Astrocyte (in vitro differentiated cells and primary cell): ENCODE results near the gene SCARF2. TPM values are rescaled to one million over a fixed set of nuclear protein-coding genes. Genes with fewer than 3 reads are reported as not detected.

Experiments
- DNase-seq: peaks from one replicate; pipeline ENCODE4 v3.0.0-alpha.2; 2010; ENCODE audit warnings: low read depth
- FAIRE-seq: peaks from 2 replicates; lab custom pipeline; 2011; peaks lifted over from hg19 to GRCh38; lab: Jason Lieb, UNC
- H2AFZ ChIP-seq: 2 replicates; pipeline ENCODE4 v1.6.0; 2012; ENCODE audit warnings: low read depth, low read length, inconsistent platforms
- H3K27ac ChIP-seq: 2 replicates; pipeline ENCODE4 v1.5.1; 2011; ENCODE audit warnings: low read depth, low read length, inconsistent platforms
- H3K27me3 ChIP-seq: 2 replicates; pipeline ENCODE4 v1.6.0; 2011; ENCODE audit warnings: low read length, inconsistent platforms; ENCODE audit not compliant: insufficient read depth
- H3K36me3 ChIP-seq: 2 replicates; pipeline ENCODE4 v1.5.1; 2011; ENCODE audit warnings: low read length, inconsistent platforms; ENCODE audit not compliant: insufficient read depth
- H3K4me1 ChIP-seq: 2 replicates; pipeline ENCODE4 v1.5.1; 2011; ENCODE audit warnings: low read length, inconsistent platforms; ENCODE audit not compliant: insufficient read depth
- H3K4me2 ChIP-seq: 2 replicates; pipeline ENCODE4 v1.6.0; 2012; ENCODE audit warnings: low read length, inconsistent platforms
- H3K4me3 ChIP-seq: 2 replicates; pipeline ENCODE4 v1.5.1; 2011; ENCODE audit warnings: low read depth, mild to moderate bottlenecking, low read length, inconsistent platforms; ENCODE audit not compliant: insufficient read depth
- H3K79me2 ChIP-seq: 2 replicates; pipeline ENCODE4 v1.6.0; 2012; ENCODE audit warnings: mild to moderate bottlenecking, low read length, inconsistent platforms; ENCODE audit not compliant: insufficient read depth
- H3K9ac ChIP-seq: 2 replicates; pipeline ENCODE4 v1.6.0; 2012; ENCODE audit warnings: mild to moderate bottlenecking, low read length, inconsistent platforms
- H3K9me3 ChIP-seq: 2 replicates; pipeline ENCODE4 v1.5.1; 2012; ENCODE audit warnings: low read depth, mild to moderate bottlenecking, low read length, inconsistent platforms; ENCODE audit not compliant: insufficient read depth
- H4K20me1 ChIP-seq: 2 replicates; pipeline ENCODE4 v1.6.0; 2012; ENCODE audit warnings: low read length, inconsistent platforms; ENCODE audit not compliant: insufficient read depth
- H3K27ac Mint-ChIP-seq: one replicate; pipeline ENCODE4 v1.8.0; 2021; ENCODE audit warnings: mild to moderate bottlenecking, mixed read lengths; ENCODE audit not compliant: unreplicated experiment
- H3K27me3 Mint-ChIP-seq: one replicate; pipeline ENCODE4 v1.8.0; 2021; ENCODE audit warnings: low read depth, mixed read lengths; ENCODE audit not compliant: unreplicated experiment
- H3K36me3 Mint-ChIP-seq: one replicate; pipeline ENCODE4 v1.8.0; 2021; ENCODE audit warnings: low read depth, mixed read lengths; ENCODE audit not compliant: unreplicated experiment
- H3K4me1 Mint-ChIP-seq: one replicate; pipeline ENCODE4 v1.8.0; 2021; ENCODE audit warnings: low read depth, mixed read lengths; ENCODE audit not compliant: unreplicated experiment
- H3K4me3 Mint-ChIP-seq: one replicate; pipeline ENCODE4 v1.8.0; 2021; ENCODE audit warnings: mild to moderate bottlenecking, moderate library complexity, mixed read lengths; ENCODE audit not compliant: unreplicated experiment
- H3K9me3 Mint-ChIP-seq: one replicate; pipeline ENCODE4 v1.8.0; 2021; ENCODE audit warnings: mild to moderate bottlenecking, mixed read lengths; ENCODE audit not compliant: unreplicated experiment
- EZH2 ChIP-seq: IDR thresholded peaks from 2 replicates; pipeline ENCODE4 v1.6.1; 2012; ENCODE audit warnings: mild to moderate bottlenecking, low read length, inconsistent platforms; ENCODE audit not compliant: insufficient read depth
- total RNA-seq: library from RNA; stranded (reverse); gene quantifications from 2 replicates; pipeline ENCODE4 v1.2.1, GENCODE V29; 2021
- TF ChIP-seq, protein P1 (sequence below): IDR thresholded peaks from 2 replicates; pipeline ENCODE4 v1.5.1; 2011; ENCODE audit warnings: low read depth, mild to moderate bottlenecking, inconsistent platforms, low read length, moderate library complexity; ENCODE audit not compliant: insufficient read depth

SCARF2 gene
- total RNA-seq, 1 donor from 2014 or later: 17.3 TPM

DNA sequence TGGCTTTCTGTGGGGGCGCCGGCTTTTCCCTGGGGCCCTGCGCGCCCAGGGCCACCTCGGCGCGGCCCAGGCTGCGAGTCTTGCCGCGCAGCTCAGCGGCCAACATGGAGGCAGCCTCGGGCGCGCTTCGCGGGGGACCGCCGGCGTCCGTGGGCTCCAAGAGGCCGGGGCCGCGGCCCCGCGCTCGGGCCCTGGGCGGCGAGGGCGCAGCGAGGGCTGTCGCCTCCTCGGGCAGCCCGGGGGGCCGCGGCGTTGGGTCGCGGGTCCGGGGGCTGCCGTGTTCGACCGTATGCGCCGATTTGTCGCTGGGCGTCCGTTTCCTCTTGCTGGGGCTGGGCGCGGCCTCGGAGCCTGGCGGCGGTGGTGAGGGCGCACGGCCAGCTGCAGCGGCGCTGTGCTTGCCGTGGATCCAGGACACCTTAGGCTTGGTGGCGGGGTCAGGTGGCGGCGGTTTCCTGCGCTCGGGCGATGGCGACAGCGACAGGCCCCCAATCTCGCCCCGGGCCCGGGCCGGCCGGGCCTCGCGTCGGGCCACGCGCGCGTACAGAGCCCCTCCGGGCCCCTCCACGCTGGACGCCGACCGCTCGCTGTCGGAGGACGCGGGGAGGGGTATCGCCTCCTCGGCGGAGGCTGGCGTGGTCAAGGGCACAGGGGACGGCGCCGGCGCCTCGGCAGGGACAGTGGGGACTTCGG, 11.9 kb downstream of the SCARF2 start:
- FAIRE-seq (no peak), DNase-seq (no peak)
- Histone ChIP-seq H3K4me1 (peaks cover 10% of the 10 kb centered on the region), H3K4me3 (no peak overlapping the region), H2AFZ (no peak overlapping the region), H3K27me3 (no peaks in the 10 kb centered on the region), H4K20me1 (peaks cover 64% of the 10 kb centered on the region), H3K27ac (no peak overlapping the region), H3K9me3 (no peaks in the 10 kb centered on the region), H3K79me2 (peaks cover 5% of the 10 kb centered on the region), H3K4me2 (no peak overlapping the region), H3K36me3 (peaks cover 7% of the 10 kb centered on the region), H3K9ac (no peak overlapping the region)
- Mint-ChIP-seq H3K36me3 (peaks cover 18% of the 10 kb centered on the region), H3K27me3 (peaks cover 26% of the 10 kb centered on the region), H3K4me1 (peaks cover 2% of the 10 kb centered on the region), H3K27ac (no peak overlapping the region), H3K4me3 (no peak overlapping the region), H3K9me3 (no peaks in the 10 kb centered on the region)
- TF ChIP-seq EZH2: no peak
- TF ChIP-seq, protein P1, sequence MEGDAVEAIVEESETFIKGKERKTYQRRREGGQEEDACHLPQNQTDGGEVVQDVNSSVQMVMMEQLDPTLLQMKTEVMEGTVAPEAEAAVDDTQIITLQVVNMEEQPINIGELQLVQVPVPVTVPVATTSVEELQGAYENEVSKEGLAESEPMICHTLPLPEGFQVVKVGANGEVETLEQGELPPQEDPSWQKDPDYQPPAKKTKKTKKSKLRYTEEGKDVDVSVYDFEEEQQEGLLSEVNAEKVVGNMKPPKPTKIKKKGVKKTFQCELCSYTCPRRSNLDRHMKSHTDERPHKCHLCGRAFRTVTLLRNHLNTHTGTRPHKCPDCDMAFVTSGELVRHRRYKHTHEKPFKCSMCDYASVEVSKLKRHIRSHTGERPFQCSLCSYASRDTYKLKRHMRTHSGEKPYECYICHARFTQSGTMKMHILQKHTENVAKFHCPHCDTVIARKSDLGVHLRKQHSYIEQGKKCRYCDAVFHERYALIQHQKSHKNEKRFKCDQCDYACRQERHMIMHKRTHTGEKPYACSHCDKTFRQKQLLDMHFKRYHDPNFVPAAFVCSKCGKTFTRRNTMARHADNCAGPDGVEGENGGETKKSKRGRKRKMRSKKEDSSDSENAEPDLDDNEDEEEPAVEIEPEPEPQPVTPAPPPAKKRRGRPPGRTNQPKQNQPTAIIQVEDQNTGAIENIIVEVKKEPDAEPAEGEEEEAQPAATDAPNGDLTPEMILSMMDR: no peak

DNA sequence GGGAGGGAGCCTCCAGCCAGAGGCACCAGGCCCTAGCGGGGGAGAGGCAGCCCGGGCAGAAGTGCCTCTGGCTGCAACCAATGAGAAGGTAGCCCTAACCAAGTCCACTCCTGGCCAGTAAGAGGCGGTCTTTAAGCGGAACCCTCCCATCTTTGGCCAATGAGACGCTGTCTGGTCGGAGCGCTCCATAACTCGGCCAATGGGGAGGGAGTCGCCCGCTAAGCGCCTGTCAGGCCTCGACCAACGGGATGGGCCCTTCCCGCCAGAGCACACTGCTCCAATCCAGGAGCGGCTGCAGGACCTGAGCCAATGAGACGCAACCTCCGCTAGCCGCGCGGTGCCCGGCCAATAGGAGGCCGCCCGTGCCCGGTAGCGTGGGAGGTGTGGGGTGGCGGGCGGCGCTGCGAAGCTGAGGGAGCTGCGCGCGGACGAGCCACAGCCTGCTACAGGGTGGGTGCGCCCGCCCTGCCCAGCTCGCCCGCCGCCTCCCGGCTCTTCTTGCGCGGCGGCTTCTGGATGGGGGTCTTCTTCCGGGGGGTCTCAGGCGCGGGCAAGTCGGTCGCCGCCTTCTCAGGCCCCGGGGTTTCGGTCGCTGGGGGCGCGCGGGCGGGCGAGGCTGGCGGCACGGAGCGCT, 12.6 kb downstream of the SCARF2 start:
- Histone ChIP-seq H3K9me3 (no peaks in the 10 kb centered on the region), H3K27ac (no peak overlapping the region), H3K36me3 (peaks cover 7% of the 10 kb centered on the region), H3K27me3 (no peaks in the 10 kb centered on the region), H3K4me1 (peaks cover 7% of the 10 kb centered on the region), H3K4me2 (no peak overlapping the region), H3K79me2 (no peaks in the 10 kb centered on the region), H4K20me1 (peaks cover 58% of the 10 kb centered on the region), H3K9ac (no peak overlapping the region), H3K4me3 (no peak overlapping the region), H2AFZ (no peak overlapping the region)
- Mint-ChIP-seq H3K36me3 (peaks cover 18% of the 10 kb centered on the region), H3K27me3 (peaks cover 26% of the 10 kb centered on the region), H3K4me3 (no peak overlapping the region), H3K9me3 (no peaks in the 10 kb centered on the region), H3K4me1 (peaks cover 2% of the 10 kb centered on the region), H3K27ac (no peak overlapping the region)
- no peak for TF ChIP-seq EZH2
- TF ChIP-seq, protein P1: no peak
- no peak for FAIRE-seq
- no peak for DNase-seq

DNA sequence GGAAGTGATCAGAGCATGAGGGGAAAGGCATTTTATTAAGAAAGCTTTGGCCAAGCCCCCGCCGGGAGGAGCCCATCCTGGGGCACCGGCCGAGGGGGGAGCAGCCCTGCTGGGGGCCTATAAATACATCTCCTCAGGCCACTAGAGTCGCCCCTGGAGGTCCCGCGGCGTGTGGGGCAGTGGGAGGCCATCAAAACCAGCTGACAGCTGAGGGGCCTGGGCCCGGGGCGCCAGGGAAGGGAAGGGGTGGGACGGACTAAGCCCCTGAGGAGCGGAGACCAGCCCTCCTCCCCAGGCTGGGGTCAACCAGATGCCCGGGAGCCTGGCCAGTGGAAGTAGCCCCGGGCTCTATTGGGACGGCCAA, 13.1 kb downstream of the SCARF2 start:
- no peak for DNase-seq
- no peak overlapping the region for H3K27ac Mint-ChIP-seq
- H3K4me2 ChIP-seq: no peak overlapping the region

More for the DNA sequence above, 13.1 kb downstream of the SCARF2 start:
- H3K9ac ChIP-seq: no peak overlapping the region
- no peak overlapping the region for H2AFZ ChIP-seq
- Mint-ChIP-seq H3K27me3 (peaks cover 27% of the 10 kb centered on the region), H3K4me1 (peaks cover 2% of the 10 kb centered on the region), H3K36me3 (peaks cover 18% of the 10 kb centered on the region), H3K4me3 (no peak overlapping the region), H3K9me3 (no peaks in the 10 kb centered on the region)
- H3K9me3 ChIP-seq: no peaks in the 10 kb centered on the region
- H3K36me3 ChIP-seq: peaks cover 7% of the 10 kb centered on the region
- H3K4me3 ChIP-seq: no peak overlapping the region
- FAIRE-seq: no peak
- no peaks in the 10 kb centered on the region for H3K27me3 ChIP-seq
- no peak overlapping the region for H3K27ac ChIP-seq
- H4K20me1 ChIP-seq: peaks cover 53% of the 10 kb centered on the region
- TF ChIP-seq, protein P1: no peak
- TF ChIP-seq EZH2: no peak
- no peaks in the 10 kb centered on the region for H3K79me2 ChIP-seq
- H3K4me1 ChIP-seq: peaks cover 7% of the 10 kb centered on the region
